ENCODE measurements around the gene EGR2.
A peak's percentile ranks its signal among the peaks of the same experiment; 100 is the strongest.

- TF ChIP-seq POLR2A (IDR thresholded peaks at IDR 0.05; ENCODE audit: low read length) (peak; percentile 25), GATA1 (IDR thresholded peaks at IDR 0.05; ENCODE audit: low read depth, low read length) (no peak)
These were observed 163 bp downstream of the EGR2 start for GRCh38 chr10:62816076-62816330.

All from erythroblast (primary cell).